SJSA1 (cell line): ENCODE results near the gene AFAP1. TPM values are rescaled to one million over a fixed set of nuclear protein-coding genes. Genes with fewer than 3 reads are reported as not detected.

ENCODE experiments used
- DNase-seq, 2 experiments: peaks; one replicate each; pipeline ENCODE4 v3.0.0-alpha.2; 2015 to 2020; ENCODE audit warnings: low spot score in 2 of 2, low read depth in 1 of 2
- H3K27ac ChIP-seq: fragments of 250-450 bp; sonication (Bioruptor Pico); 2 replicates; pipeline ENCODE4 v1.5.1; 2020; ENCODE audit warnings: mild to moderate bottlenecking, moderate library complexity
- H3K27me3 ChIP-seq: fragments of 250-450 bp; sonication (Bioruptor Pico); replicated peaks from 2 replicates; pipeline ENCODE4 v1.5.1; 2020; ENCODE audit warnings: mild to moderate bottlenecking, moderate library complexity
- H3K36me3 ChIP-seq: fragments of 250-450 bp; sonication (Bioruptor Pico); 2 replicates; pipeline ENCODE4 v1.5.1; 2020; ENCODE audit warnings: mild to moderate bottlenecking
- H3K4me1 ChIP-seq: fragments of 250-450 bp; sonication (Bioruptor Pico); replicated peaks from 2 replicates; pipeline ENCODE4 v1.6.1; 2021; ENCODE audit warnings: mild to moderate bottlenecking
- H3K4me3 ChIP-seq: fragments of 250-450 bp; sonication (Bioruptor Pico); 2 replicates; pipeline ENCODE4 v1.5.1; 2020; ENCODE audit warnings: mild to moderate bottlenecking
- H3K9me3 ChIP-seq: fragments of 250-450 bp; sonication (Bioruptor Pico); replicated peaks from 2 replicates; pipeline ENCODE4 v1.5.1; 2020; ENCODE audit warnings: mild to moderate bottlenecking
- total RNA-seq: library from RNA; depleted of rRNA; stranded (reverse); fragments of >200 nt; shearing (Covaris generic); gene quantifications from 2 replicates; pipeline ENCODE4 v1.2.3, GENCODE V29; 2014

Gene AFAP1
- total RNA-seq, 1 experiment from 2014 or later, result 47.4 TPM

- H3K36me3 ChIP-seq, result peaks cover 1% of the 10 kb centered on the region
- DNase-seq, result no peak
- peaks cover 58% of the 10 kb centered on the region for H3K4me1 ChIP-seq
- no peak overlapping the region for H3K27ac ChIP-seq
- H3K27me3 ChIP-seq, result no peaks in the 10 kb centered on the region
- H3K4me3 ChIP-seq, result no peak overlapping the region
- H3K9me3 ChIP-seq, result peaks cover 4% of the 10 kb centered on the region; the same call in 1 of the 2 replicates
Measured at GRCh38 chr4:7877176-7877575, 62.5 kb downstream of the AFAP1 start.

GRCh38 chr4:7876201-7876875, 63.3 kb downstream of the AFAP1 start:
- Histone ChIP-seq H3K9me3 (peaks cover 6% of the 10 kb centered on the region; the same call in 1 of the 2 replicates), H3K36me3 (peaks cover 10% of the 10 kb centered on the region), H3K27ac (peak overlapping the region; percentile 9; the same call in 1 of the 2 replicates), H3K4me1 (peaks cover 64% of the 10 kb centered on the region), H3K4me3 (peak overlapping the region; percentile 4; the same call in 1 of the 2 replicates), H3K27me3 (no peaks in the 10 kb centered on the region)
- peak; percentile 73 to 76 for DNase-seq

GRCh38 chr4:7874838-7875237, 64.8 kb downstream of the AFAP1 start:
- no peak overlapping the region for H3K4me3 ChIP-seq
- peaks cover 6% of the 10 kb centered on the region; the same call in 1 of the 2 replicates for H3K9me3 ChIP-seq
- peaks cover 20% of the 10 kb centered on the region for H3K36me3 ChIP-seq
- no peaks in the 10 kb centered on the region for H3K27me3 ChIP-seq
- H3K27ac ChIP-seq, result no peak overlapping the region
- DNase-seq, result no peak
- peaks cover 51% of the 10 kb centered on the region for H3K4me1 ChIP-seq

- H3K27ac ChIP-seq, result no peak overlapping the region
- no peak overlapping the region for H3K4me3 ChIP-seq
- H3K9me3 ChIP-seq, result peaks cover 6% of the 10 kb centered on the region; the same call in 1 of the 2 replicates
- H3K4me1 ChIP-seq, result peaks cover 45% of the 10 kb centered on the region
- DNase-seq, result no peak
- no peaks in the 10 kb centered on the region for H3K27me3 ChIP-seq
- peaks cover 23% of the 10 kb centered on the region for H3K36me3 ChIP-seq
Measured at GRCh38 chr4:7873881-7874280, 65.8 kb downstream of the AFAP1 start.

GRCh38 chr4:7872264-7872771, 67.3 kb downstream of the AFAP1 start:
- H3K4me3 ChIP-seq, result no peak overlapping the region
- H3K27ac ChIP-seq, result peak overlapping the region; percentile 21; the same call in 1 of the 2 replicates
- H3K4me1 ChIP-seq, result peaks cover 57% of the 10 kb centered on the region
- DNase-seq, result peak in 1 of 2 experiments; percentile 60
- H3K27me3 ChIP-seq, result no peaks in the 10 kb centered on the region
- peaks cover 33% of the 10 kb centered on the region for H3K36me3 ChIP-seq
- H3K9me3 ChIP-seq, result peaks cover 6% of the 10 kb centered on the region; the same call in 1 of the 2 replicates

GRCh38 chr4:7871356-7871755, 68.3 kb downstream of the AFAP1 start:
- H3K36me3 ChIP-seq, result peaks cover 38% of the 10 kb centered on the region
- peaks cover 6% of the 10 kb centered on the region; the same call in 1 of the 2 replicates for H3K9me3 ChIP-seq
- DNase-seq, result no peak
- no peak overlapping the region for H3K4me3 ChIP-seq
- H3K27me3 ChIP-seq, result no peaks in the 10 kb centered on the region
- H3K27ac ChIP-seq, result no peak overlapping the region
- peaks cover 50% of the 10 kb centered on the region for H3K4me1 ChIP-seq

GRCh38 chr4:7868892-7869471, 70.7 kb downstream of the AFAP1 start:
- Histone ChIP-seq H3K27ac (peak overlapping the region; percentile 80), H3K36me3 (peaks cover 42% of the 10 kb centered on the region)

GRCh38 chr4:7868436-7868775, 71.3 kb downstream of the AFAP1 start:
- Histone ChIP-seq H3K36me3 (peaks cover 42% of the 10 kb centered on the region), H3K27me3 (no peaks in the 10 kb centered on the region)

More at GRCh38 chr4:7868892-7869471, 70.7 kb downstream of the AFAP1 start:
- H3K4me3 ChIP-seq, result no peak overlapping the region
- H3K27me3 ChIP-seq, result no peaks in the 10 kb centered on the region
- H3K4me1 ChIP-seq, result peaks cover 42% of the 10 kb centered on the region
- DNase-seq, result no peak
- peaks cover 6% of the 10 kb centered on the region; the same call in 1 of the 2 replicates for H3K9me3 ChIP-seq

GRCh38 chr4:7867701-7868435, 71.8 kb downstream of the AFAP1 start:
- H3K27me3 ChIP-seq, result no peaks in the 10 kb centered on the region
- peaks cover 38% of the 10 kb centered on the region for H3K4me1 ChIP-seq
- DNase-seq, result peak; percentile 68 to 69
- H3K27ac ChIP-seq, result peak overlapping the region; percentile 80
- H3K36me3 ChIP-seq, result peaks cover 42% of the 10 kb centered on the region
- H3K9me3 ChIP-seq, result peaks cover 6% of the 10 kb centered on the region; the same call in 1 of the 2 replicates
- no peak overlapping the region for H3K4me3 ChIP-seq

More at GRCh38 chr4:7868436-7868775, 71.3 kb downstream of the AFAP1 start:
- no peak overlapping the region for H3K4me3 ChIP-seq
- peaks cover 36% of the 10 kb centered on the region for H3K4me1 ChIP-seq
- peaks cover 6% of the 10 kb centered on the region; the same call in 1 of the 2 replicates for H3K9me3 ChIP-seq
- H3K27ac ChIP-seq, result peak overlapping the region; percentile 80
- DNase-seq, result no peak

- Histone ChIP-seq H3K36me3 (peaks cover 45% of the 10 kb centered on the region), H3K4me3 (no peak overlapping the region), H3K27ac (peak overlapping the region; percentile 80), H3K9me3 (peaks cover 2% of the 10 kb centered on the region; the same call in 1 of the 2 replicates), H3K4me1 (peaks cover 37% of the 10 kb centered on the region), H3K27me3 (no peaks in the 10 kb centered on the region)
- DNase-seq, result no peak
Measured at GRCh38 chr4:7867191-7867590, 72.5 kb downstream of the AFAP1 start.

- Histone ChIP-seq H3K9me3 (no peaks in the 10 kb centered on the region), H3K27ac (no peak overlapping the region), H3K4me3 (no peak overlapping the region), H3K4me1 (peaks cover 44% of the 10 kb centered on the region), H3K36me3 (peaks cover 33% of the 10 kb centered on the region), H3K27me3 (no peaks in the 10 kb centered on the region)
- no peak for DNase-seq
Measured at GRCh38 chr4:7865533-7865932, 74.1 kb downstream of the AFAP1 start.

GRCh38 chr4:7864685-7865084, 75.0 kb downstream of the AFAP1 start:
- H3K4me3 ChIP-seq, result no peak overlapping the region
- no peaks in the 10 kb centered on the region for H3K27me3 ChIP-seq
- peaks cover 53% of the 10 kb centered on the region for H3K4me1 ChIP-seq
- no peaks in the 10 kb centered on the region for H3K9me3 ChIP-seq
- peaks cover 34% of the 10 kb centered on the region for H3K36me3 ChIP-seq
- DNase-seq, result no peak
- H3K27ac ChIP-seq, result no peak overlapping the region

GRCh38 chr4:7863911-7864681, 75.6 kb downstream of the AFAP1 start:
- Histone ChIP-seq H3K36me3 (peaks cover 31% of the 10 kb centered on the region), H3K27me3 (no peaks in the 10 kb centered on the region), H3K4me3 (no peak overlapping the region), H3K27ac (no peak overlapping the region), H3K4me1 (peaks cover 58% of the 10 kb centered on the region), H3K9me3 (no peaks in the 10 kb centered on the region)
- no peak for DNase-seq
